Suprapubic skin (tissue), 4 donors: ENCODE results near the gene MOBP. TPM values are rescaled to one million over a fixed set of nuclear protein-coding genes. Genes with fewer than 3 reads are reported as not detected.

Experiments
- DNase-seq, 2 donors: peaks; one replicate each; pipeline ENCODE4 v3.0.0-alpha.2; 2019; ENCODE audit warnings: low spot score in 2 of 2
- H3K27ac ChIP-seq: fragments of 200-600 bp; sonication (generic); one replicate; pipeline ENCODE4 v1.5.1; 2019
- H3K27me3 ChIP-seq: fragments of 200-600 bp; sonication (generic); one replicate; pipeline ENCODE4 v1.5.1; 2019
- H3K36me3 ChIP-seq: fragments of 200-600 bp; sonication (generic); one replicate; pipeline ENCODE4 v1.5.1; 2019
- H3K4me1 ChIP-seq: fragments of 200-600 bp; sonication (generic); one replicate; pipeline ENCODE4 v1.5.1; 2019
- H3K4me3 ChIP-seq: fragments of 200-600 bp; sonication (generic); one replicate; pipeline ENCODE4 v1.5.1; 2019; ENCODE audit warnings: mild to moderate bottlenecking
- H3K9me3 ChIP-seq: fragments of 200-600 bp; sonication (generic); one replicate; pipeline ENCODE4 v1.5.1; 2019
- CTCF ChIP-seq, 2 donors: fragments of 200-600 bp in 1 of 2; fragments of 450-650 bp in 1 of 2; sonication (generic) in 1 of 2; IDR thresholded peaks; one replicate each; pipeline ENCODE4 v1.5.1; 2016 to 2019; ENCODE audit warnings: antibody characterized with exemption in 2 of 2, mild to moderate bottlenecking in 1 of 2, moderate library complexity in 1 of 2
- EP300 ChIP-seq: sonication (generic); formaldehyde crosslinking; IDR thresholded peaks from one replicate; pipeline ENCODE4 v1.6.1; 2017; ENCODE audit warnings: antibody characterized with exemption
- POLR2A ChIP-seq, 2 donors: fragments of 450-650 bp; IDR thresholded peaks; one replicate each; pipeline ENCODE4 v1.6.1; 2017; ENCODE audit warnings: antibody characterized with exemption in 2 of 2, mild to moderate bottlenecking in 2 of 2, moderate library complexity in 2 of 2
- POLR2AphosphoS5 ChIP-seq, 3 donors: sonication (generic); formaldehyde crosslinking; IDR thresholded peaks; one replicate each; pipeline ENCODE4 v1.6.1; 2017; ENCODE audit warnings: antibody characterized with exemption in 3 of 3
- WGBS: methylation state at CpG from one replicate; pipeline ENCODE4 v1.1.5; 2018; 5-methylcytosine and 5-hydroxymethylcytosine counted together
- total RNA-seq, 4 donors: library from RNA; depleted of rRNA; stranded (reverse); fragments of >200 nt; gene quantifications; one replicate each; pipeline ENCODE4 v1.1.0, GENCODE V29; 2016

The MOBP gene
- total RNA-seq, 4 donors from 2014 or later: not detected

- TF ChIP-seq EP300: no peak
- no peak for TF ChIP-seq POLR2A (IDR thresholded peaks at IDR 0.05)
- TF ChIP-seq CTCF (IDR thresholded peaks at IDR 0.05): no peak
- TF ChIP-seq POLR2AphosphoS5 (IDR thresholded peaks at IDR 0.05): no peak
- Histone ChIP-seq H3K27me3 (no peaks in the 10 kb centered on the region), H3K4me3 (no peak overlapping the region), H3K27ac (no peak overlapping the region), H3K36me3 (no peaks in the 10 kb centered on the region), H3K9me3 (no peaks in the 10 kb centered on the region), H3K4me1 (peaks cover 3% of the 10 kb centered on the region)
- WGBS: 63% methylated on average over 2 of the region's 2 CpGs
- no peak for DNase-seq
Measured at GRCh38 chr3:39445927-39446326, 21.6 kb upstream of the MOBP start.

GRCh38 chr3:39446444-39446843 is 21.0 kb upstream of the MOBP start:
- Histone ChIP-seq H3K9me3 (no peaks in the 10 kb centered on the region), H3K27me3 (no peaks in the 10 kb centered on the region), H3K4me1 (peaks cover 3% of the 10 kb centered on the region), H3K4me3 (no peak overlapping the region), H3K27ac (no peak overlapping the region), H3K36me3 (no peaks in the 10 kb centered on the region)
- WGBS: 88% methylated on average over 2 of the region's 2 CpGs
- no peak for DNase-seq
- TF ChIP-seq POLR2A (IDR thresholded peaks at IDR 0.05) (no peak), EP300 (no peak), POLR2AphosphoS5 (IDR thresholded peaks at IDR 0.05) (no peak), CTCF (IDR thresholded peaks at IDR 0.05) (no peak)

GRCh38 chr3:39447637-39448483 is 19.6 kb upstream of the MOBP start:
- H3K27ac ChIP-seq: no peak overlapping the region
- TF ChIP-seq CTCF (IDR thresholded peaks at IDR 0.05): peak; percentile 52 to 75
- no peak for TF ChIP-seq POLR2AphosphoS5 (IDR thresholded peaks at IDR 0.05)
- no peak for TF ChIP-seq EP300
- TF ChIP-seq POLR2A (IDR thresholded peaks at IDR 0.05): no peak
- 25% methylated on average over 13 of the region's 13 CpGs for WGBS
- H3K27me3 ChIP-seq: no peaks in the 10 kb centered on the region
- H3K4me1 ChIP-seq: peaks cover 3% of the 10 kb centered on the region
- no peaks in the 10 kb centered on the region for H3K9me3 ChIP-seq
- H3K36me3 ChIP-seq: no peaks in the 10 kb centered on the region
- DNase-seq: no peak
- no peak overlapping the region for H3K4me3 ChIP-seq

- Histone ChIP-seq H3K4me3 (no peak overlapping the region), H3K27me3 (no peaks in the 10 kb centered on the region), H3K9me3 (no peaks in the 10 kb centered on the region), H3K36me3 (no peaks in the 10 kb centered on the region), H3K27ac (no peak overlapping the region), H3K4me1 (peaks cover 3% of the 10 kb centered on the region)
- no peak for TF ChIP-seq POLR2A (IDR thresholded peaks at IDR 0.05)
- 75% methylated on average over 10 of the region's 10 CpGs for WGBS
- no peak for DNase-seq
Measured at GRCh38 chr3:39448506-39449233, 18.8 kb upstream of the MOBP start.

- TF ChIP-seq POLR2AphosphoS5 (IDR thresholded peaks at IDR 0.05): no peak
- TF ChIP-seq CTCF (IDR thresholded peaks at IDR 0.05): no peak
- TF ChIP-seq POLR2A (IDR thresholded peaks at IDR 0.05): no peak
- no peak for TF ChIP-seq EP300
- no peak overlapping the region for H3K4me3 ChIP-seq
- 79% methylated on average over 3 of the region's 3 CpGs for WGBS
- peaks cover 3% of the 10 kb centered on the region for H3K4me1 ChIP-seq
- H3K9me3 ChIP-seq: no peaks in the 10 kb centered on the region
- H3K27me3 ChIP-seq: no peaks in the 10 kb centered on the region
- no peaks in the 10 kb centered on the region for H3K36me3 ChIP-seq
- no peak overlapping the region for H3K27ac ChIP-seq
- DNase-seq: no peak
Measured at GRCh38 chr3:39449796-39450195, 17.7 kb upstream of the MOBP start.
